ENCODE results near the gene CCDC82.

- no peak for TF ChIP-seq EP300 (IDR thresholded peaks at IDR 0.05)
- TF ChIP-seq POLR2AphosphoS5 (IDR thresholded peaks at IDR 0.05): no peak
Measured at GRCh38 chr11:96335388-96335787, 54.3 kb downstream of the CCDC82 start.
